OCI-LY7 (cell line): ENCODE data around the gene DOK7.

Experiments
- EZH2phosphoT487 ChIP-seq: fragments of 200-600 bp; sonication (generic); IDR thresholded peaks from 2 replicates; pipeline ENCODE4 v1.6.1; 2018; ENCODE audit warnings: low read depth, borderline replicate concordance, mild to moderate bottlenecking, mixed run types, antibody characterized with exemption, low read length, moderate library complexity, mixed read lengths
- TF ChIP-seq, protein P1 (sequence below): fragments of 200-600 bp; sonication (generic); conservative IDR thresholded peaks from 2 replicates; pipeline ENCODE4 v1.5.1; 2014; ENCODE audit warnings: mild to moderate bottlenecking, antibody characterized with exemption, low read length, moderate library complexity, mixed read lengths

DNA sequence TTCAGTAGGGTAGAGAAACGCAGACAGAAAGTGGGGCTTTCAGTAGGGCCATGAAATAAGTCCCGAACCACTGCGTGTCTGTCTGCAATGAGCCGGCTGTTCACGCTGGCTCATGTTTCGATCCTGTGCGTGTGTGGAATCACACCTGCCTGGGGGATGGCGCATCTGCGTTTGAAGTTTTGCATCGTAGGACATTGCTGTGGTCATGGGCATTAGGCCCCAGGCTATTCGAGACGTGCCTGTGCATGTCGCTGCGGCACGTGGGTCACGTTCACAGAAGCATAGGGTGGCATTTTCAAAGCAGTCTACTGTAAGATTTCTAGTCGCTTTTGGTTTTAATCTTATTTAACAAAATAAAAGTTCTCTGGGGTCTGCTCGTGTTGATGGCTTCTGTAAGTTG lies 46.8 kb upstream of the DOK7 start:
- TF ChIP-seq, protein P1, sequence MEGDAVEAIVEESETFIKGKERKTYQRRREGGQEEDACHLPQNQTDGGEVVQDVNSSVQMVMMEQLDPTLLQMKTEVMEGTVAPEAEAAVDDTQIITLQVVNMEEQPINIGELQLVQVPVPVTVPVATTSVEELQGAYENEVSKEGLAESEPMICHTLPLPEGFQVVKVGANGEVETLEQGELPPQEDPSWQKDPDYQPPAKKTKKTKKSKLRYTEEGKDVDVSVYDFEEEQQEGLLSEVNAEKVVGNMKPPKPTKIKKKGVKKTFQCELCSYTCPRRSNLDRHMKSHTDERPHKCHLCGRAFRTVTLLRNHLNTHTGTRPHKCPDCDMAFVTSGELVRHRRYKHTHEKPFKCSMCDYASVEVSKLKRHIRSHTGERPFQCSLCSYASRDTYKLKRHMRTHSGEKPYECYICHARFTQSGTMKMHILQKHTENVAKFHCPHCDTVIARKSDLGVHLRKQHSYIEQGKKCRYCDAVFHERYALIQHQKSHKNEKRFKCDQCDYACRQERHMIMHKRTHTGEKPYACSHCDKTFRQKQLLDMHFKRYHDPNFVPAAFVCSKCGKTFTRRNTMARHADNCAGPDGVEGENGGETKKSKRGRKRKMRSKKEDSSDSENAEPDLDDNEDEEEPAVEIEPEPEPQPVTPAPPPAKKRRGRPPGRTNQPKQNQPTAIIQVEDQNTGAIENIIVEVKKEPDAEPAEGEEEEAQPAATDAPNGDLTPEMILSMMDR: no peak
- TF ChIP-seq EZH2phosphoT487: no peak
